Left ventricle myocardium inferior (tissue), 1 donor: Measurements from ENCODE around the gene ESAM. TPM values are rescaled to one million over a fixed set of nuclear protein-coding genes. Genes with fewer than 3 reads are reported as not detected.
A peak's percentile ranks its signal among the peaks of the same experiment; 100 is the strongest.

Experiments used
- DNase-seq: peaks from one replicate; pipeline ENCODE4 v3.0.0-alpha.2; 2020
- H3K27ac ChIP-seq: fragments of 200-600 bp; replicated peaks from 2 replicates; pipeline ENCODE4 v1.8.0; 2021
- H3K27me3 ChIP-seq: fragments of 200-600 bp; 2 replicates; pipeline ENCODE4 v1.8.0; 2021; ENCODE audit warnings: low read depth
- H3K36me3 ChIP-seq: fragments of 200-600 bp; 2 replicates; pipeline ENCODE4 v1.8.0; 2021
- H3K4me1 ChIP-seq: fragments of 200-600 bp; 2 replicates; pipeline ENCODE4 v1.8.0; 2021
- H3K4me3 ChIP-seq: fragments of 200-600 bp; 2 replicates; pipeline ENCODE4 v1.8.0; 2021; ENCODE audit warnings: mild to moderate bottlenecking, moderate library complexity
- H3K9me3 ChIP-seq: fragments of 200-600 bp; replicated peaks from 2 replicates; pipeline ENCODE4 v1.8.0; 2021
- intact Hi-C: fragments of 100-400 bp; cut with micrococcal nuclease; formaldehyde crosslinking; loops from one replicate; pipeline ENCODE4 v1.11.0; 2022
- total RNA-seq: library from RNA; stranded (reverse); fragmentation: NEBNext Ultra II Directional; extraction: Animal tissue kit (Norgen Biotek cat#: 25700); gene quantifications from one replicate; pipeline ENCODE4 v1.2.1, GENCODE V29; 2021
- TF ChIP-seq, protein P1 (sequence below): fragments of 200-600 bp; IDR thresholded peaks from 2 replicates; pipeline ENCODE4 v1.8.0; 2021; ENCODE audit warnings: antibody characterized with exemption, mild to moderate bottlenecking, borderline replicate concordance
- donor health status: DM: no; HTN: yes; CAD: no; lungs with severe emphysema.

The ESAM gene
- total RNA-seq, 1 donor from 2014 or later = 40.0 TPM

DNA sequence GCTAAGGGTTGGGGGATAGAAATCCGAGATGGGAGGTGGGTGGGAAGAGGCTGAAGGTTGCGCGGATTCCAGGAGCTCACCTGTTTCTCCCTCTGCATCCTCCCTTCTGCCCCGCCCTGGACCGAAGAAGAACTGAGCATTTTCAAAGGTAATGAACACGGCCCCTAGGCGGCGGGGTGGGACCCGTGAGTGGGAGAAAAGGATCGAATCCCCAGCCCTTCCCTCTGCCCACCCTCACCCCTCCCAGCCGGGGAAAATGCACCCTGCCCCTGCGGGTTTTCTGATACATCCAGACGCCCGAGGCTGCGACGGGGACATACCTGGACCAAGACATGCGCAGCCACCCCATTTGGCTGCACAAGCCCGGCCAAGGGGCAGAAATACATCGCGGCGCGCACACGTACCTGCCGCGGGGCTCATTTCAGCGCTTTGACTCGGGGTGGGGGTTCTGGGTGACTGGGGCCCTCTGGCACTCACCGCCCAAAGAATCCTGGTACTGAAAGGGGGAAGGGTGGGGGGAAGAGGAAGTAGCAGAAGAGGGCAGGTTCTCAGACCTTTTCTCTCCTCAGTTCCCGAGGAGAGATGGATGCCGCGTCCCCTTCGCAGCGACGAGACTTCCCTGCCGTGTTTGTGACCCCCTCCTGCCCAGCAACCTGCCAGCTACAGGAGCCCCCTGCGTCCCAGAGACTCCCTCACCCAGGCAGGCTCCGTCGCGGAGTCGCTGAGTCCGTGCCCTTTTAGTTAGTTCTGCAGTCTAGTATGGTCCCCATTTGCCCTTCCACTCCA lies 16.1 kb downstream of the ESAM start:
- Histone ChIP-seq H3K36me3 (no peaks in the 10 kb centered on the region), H3K4me1 (peaks cover 56% of the 10 kb centered on the region), H3K27ac (peak overlapping the region; percentile 78), H3K9me3 (no peaks in the 10 kb centered on the region), H3K27me3 (peaks cover 100% of the 10 kb centered on the region), H3K4me3 (peak overlapping the region; percentile 66)
- intact Hi-C loops = no loop called here
- TF ChIP-seq, protein P1, sequence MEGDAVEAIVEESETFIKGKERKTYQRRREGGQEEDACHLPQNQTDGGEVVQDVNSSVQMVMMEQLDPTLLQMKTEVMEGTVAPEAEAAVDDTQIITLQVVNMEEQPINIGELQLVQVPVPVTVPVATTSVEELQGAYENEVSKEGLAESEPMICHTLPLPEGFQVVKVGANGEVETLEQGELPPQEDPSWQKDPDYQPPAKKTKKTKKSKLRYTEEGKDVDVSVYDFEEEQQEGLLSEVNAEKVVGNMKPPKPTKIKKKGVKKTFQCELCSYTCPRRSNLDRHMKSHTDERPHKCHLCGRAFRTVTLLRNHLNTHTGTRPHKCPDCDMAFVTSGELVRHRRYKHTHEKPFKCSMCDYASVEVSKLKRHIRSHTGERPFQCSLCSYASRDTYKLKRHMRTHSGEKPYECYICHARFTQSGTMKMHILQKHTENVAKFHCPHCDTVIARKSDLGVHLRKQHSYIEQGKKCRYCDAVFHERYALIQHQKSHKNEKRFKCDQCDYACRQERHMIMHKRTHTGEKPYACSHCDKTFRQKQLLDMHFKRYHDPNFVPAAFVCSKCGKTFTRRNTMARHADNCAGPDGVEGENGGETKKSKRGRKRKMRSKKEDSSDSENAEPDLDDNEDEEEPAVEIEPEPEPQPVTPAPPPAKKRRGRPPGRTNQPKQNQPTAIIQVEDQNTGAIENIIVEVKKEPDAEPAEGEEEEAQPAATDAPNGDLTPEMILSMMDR = no peak
- no peak for DNase-seq

DNA sequence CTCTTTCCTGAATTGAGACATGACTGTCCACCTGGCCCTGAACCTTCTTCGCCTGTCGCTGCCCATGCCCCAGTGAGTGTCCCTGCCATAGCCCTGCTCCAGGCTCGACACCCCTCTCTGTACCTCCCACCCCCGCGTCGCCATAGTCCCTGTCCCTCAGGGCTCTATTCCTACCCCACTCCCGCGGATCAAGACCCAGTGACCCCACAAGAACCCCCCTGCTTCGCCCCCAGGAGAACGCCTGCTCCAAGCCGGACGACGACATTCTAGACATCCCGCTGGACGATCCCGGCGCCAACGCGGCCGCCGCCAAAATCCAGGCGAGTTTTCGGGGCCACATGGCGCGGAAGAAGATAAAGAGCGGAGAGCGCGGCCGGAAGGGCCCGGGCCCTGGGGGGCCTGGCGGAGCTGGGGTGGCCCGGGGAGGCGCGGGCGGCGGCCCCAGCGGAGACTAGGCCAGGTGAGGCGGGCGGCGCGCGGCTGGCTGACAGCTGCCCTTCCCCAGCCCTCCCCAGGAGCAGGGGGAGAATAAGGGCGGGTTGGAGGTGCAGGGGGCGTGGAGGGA lies 16.7 kb downstream of the ESAM start:
- no peak overlapping the region for H3K27ac ChIP-seq
- H3K9me3 ChIP-seq = no peaks in the 10 kb centered on the region
- DNase-seq = no peak
- TF ChIP-seq, protein P1 = no peak
- intact Hi-C loops = no loop called here
- H3K4me3 ChIP-seq = peak overlapping the region; percentile 66
- H3K27me3 ChIP-seq = peaks cover 99% of the 10 kb centered on the region
- H3K4me1 ChIP-seq = peaks cover 56% of the 10 kb centered on the region
- H3K36me3 ChIP-seq = no peaks in the 10 kb centered on the region

DNA sequence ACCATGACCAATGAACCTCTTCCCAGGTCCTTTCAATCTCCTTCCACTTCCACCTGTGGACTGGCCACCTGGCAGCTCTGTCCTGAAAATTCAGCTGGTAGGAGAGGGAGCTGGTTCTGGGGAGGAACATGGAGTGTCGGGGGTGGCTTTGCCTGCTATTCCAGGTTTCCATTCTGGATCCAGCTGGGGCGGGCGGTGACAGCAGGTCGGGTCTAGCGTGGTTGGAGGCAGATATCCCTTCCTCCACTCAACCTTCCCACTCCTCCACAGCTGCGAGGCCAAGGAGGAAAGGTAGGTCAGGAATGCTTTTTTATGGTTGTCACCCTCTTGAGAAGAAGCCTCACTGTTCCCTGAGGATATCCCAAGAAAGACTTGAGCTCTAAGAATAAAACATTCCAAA lies 19.0 kb downstream of the ESAM start:
- Histone ChIP-seq H3K27ac (no peak overlapping the region), H3K4me3 (no peak overlapping the region), H3K4me1 (peaks cover 49% of the 10 kb centered on the region), H3K9me3 (no peaks in the 10 kb centered on the region), H3K36me3 (no peaks in the 10 kb centered on the region), H3K27me3 (peaks cover 93% of the 10 kb centered on the region)
- TF ChIP-seq, protein P1 = no peak
- intact Hi-C loops = no loop called here
- no peak for DNase-seq

DNA sequence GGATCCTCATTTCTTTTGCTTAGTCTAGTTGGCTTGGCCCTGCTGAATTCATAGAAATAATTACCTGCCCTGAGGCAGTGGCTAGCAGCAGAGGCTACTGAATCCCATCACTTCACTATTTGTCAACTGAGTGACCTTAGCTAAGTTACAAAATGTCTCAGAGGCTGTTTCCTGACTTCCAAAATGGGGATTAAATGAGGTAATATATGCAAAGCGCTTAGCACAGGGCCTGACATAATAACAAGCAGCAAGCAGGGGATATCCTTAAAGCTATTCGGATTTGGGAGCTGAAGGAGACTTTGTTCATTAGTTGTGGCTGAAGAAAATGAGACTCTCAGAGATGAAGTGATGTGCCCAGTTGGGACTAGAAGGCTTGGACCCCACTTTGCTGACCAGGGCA lies 19.5 kb downstream of the ESAM start:
- no peak for DNase-seq
- no peaks in the 10 kb centered on the region for H3K36me3 ChIP-seq
- H3K4me3 ChIP-seq = no peak overlapping the region
- H3K27me3 ChIP-seq = peaks cover 93% of the 10 kb centered on the region
- peaks cover 44% of the 10 kb centered on the region for H3K4me1 ChIP-seq
- TF ChIP-seq, protein P1 = no peak
- H3K9me3 ChIP-seq = no peaks in the 10 kb centered on the region
- intact Hi-C loops = no loop called here
- H3K27ac ChIP-seq = no peak overlapping the region

DNA sequence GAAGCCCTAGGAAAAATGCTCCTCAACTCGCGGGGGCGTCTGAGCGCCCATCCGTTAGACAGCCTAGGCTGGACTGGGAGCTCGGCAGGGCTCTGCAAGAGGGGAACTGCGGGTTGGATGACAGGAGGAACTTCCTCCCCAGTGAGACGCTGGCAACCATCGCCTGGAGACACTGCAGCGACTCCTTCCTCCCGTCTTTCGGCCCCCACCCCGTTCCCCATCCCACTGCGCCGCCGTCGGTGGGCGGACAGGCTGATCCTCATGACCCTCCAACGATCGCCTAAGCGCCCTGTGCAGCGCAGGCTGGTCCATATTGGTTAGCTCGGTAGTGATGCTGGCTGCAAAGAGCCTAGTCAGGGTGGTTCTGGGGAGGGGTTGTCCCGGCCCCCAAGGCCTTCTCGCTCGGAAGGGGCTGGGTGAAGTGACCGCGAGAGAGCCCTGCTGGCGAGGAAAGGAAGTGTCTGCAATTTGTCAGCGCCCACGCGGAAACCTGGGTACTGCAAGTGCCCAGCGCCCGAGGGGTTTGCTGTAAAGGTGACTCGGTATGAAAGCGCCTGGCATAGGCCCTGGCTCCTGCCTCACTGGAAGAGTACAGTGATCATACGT lies 21.7 kb downstream of the ESAM start:
- DNase-seq = peak; percentile 40

More for the DNA sequence above, 21.7 kb downstream of the ESAM start:
- Histone ChIP-seq H3K27ac (peak overlapping the region; percentile 44), H3K36me3 (no peaks in the 10 kb centered on the region), H3K4me3 (peak overlapping the region; percentile 76), H3K4me1 (peaks cover 23% of the 10 kb centered on the region), H3K27me3 (peaks cover 80% of the 10 kb centered on the region), H3K9me3 (no peaks in the 10 kb centered on the region)
- intact Hi-C loops = no loop called here
- TF ChIP-seq, protein P1 = peak; percentile 62
